Mammary epithelial cell (primary cell): ENCODE data around the gene SLC6A5.

Experiments
- CTCF ChIP-seq, 2 donors: IDR thresholded peaks in 1 of 2; conservative IDR thresholded peaks in 1 of 2; 2 replicates each; pipeline ENCODE4 v1.5.1; 2011 to 2012; ENCODE audit warnings: inconsistent platforms in 2 of 2, low read length in 2 of 2, mild to moderate bottlenecking in 2 of 2, control low read depth in 1 of 2, low read depth in 1 of 2; ENCODE audit not compliant: insufficient read depth in 1 of 2; ENCODE audit errors: extremely low read depth in 1 of 2
- EZH2 ChIP-seq: IDR thresholded peaks from 2 replicates; pipeline ENCODE4 v1.6.1; 2012; ENCODE audit warnings: low read length, inconsistent platforms, borderline replicate concordance

GRCh38 chr11:20595101-20595500 is 4.3 kb upstream of the SLC6A5 start:
- TF ChIP-seq CTCF (conservative IDR thresholded peaks at IDR 0.05 in 1 of 2, IDR thresholded peaks at IDR 0.05 in 1 of 2; ENCODE audit: extremely low read depth in 1 of 2, insufficient read depth in 1 of 2, low read depth in 1 of 2, low read length in 2 of 2): no peak
- no peak for TF ChIP-seq EZH2
